Progenitor cell of endocrine pancreas (in vitro differentiated cells): ENCODE results near the gene HBS1L. TPM values are rescaled to one million over a fixed set of nuclear protein-coding genes. Genes with fewer than 3 reads are reported as not detected.

Experiments used
- DNase-seq: peaks from one replicate; pipeline ENCODE4 v3.0.0; 2021; ENCODE audit warnings: low spot score; ENCODE audit not compliant: unreplicated experiment
- H3K27ac Mint-ChIP-seq: 2 replicates; pipeline ENCODE4 v1.8.0; 2021; ENCODE audit warnings: mild to moderate bottlenecking, moderate library complexity, mixed read lengths
- H3K27me3 Mint-ChIP-seq: 2 replicates; pipeline ENCODE4 v1.8.0; 2021; ENCODE audit warnings: mixed read lengths
- H3K36me3 Mint-ChIP-seq: 2 replicates; pipeline ENCODE4 v1.8.0; 2022; ENCODE audit warnings: mixed read lengths; ENCODE audit not compliant: insufficient read depth
- H3K4me1 Mint-ChIP-seq: 2 replicates; pipeline ENCODE4 v1.8.0; 2021; ENCODE audit warnings: low read depth, mixed read lengths
- H3K4me3 Mint-ChIP-seq: 2 replicates; pipeline ENCODE4 v1.8.0; 2021; ENCODE audit warnings: low read depth, mild to moderate bottlenecking, moderate library complexity, mixed read lengths
- H3K9me3 Mint-ChIP-seq: 2 replicates; pipeline ENCODE4 v1.8.0; 2021; ENCODE audit warnings: low read depth, mixed read lengths
- microRNA-seq: library from miRNA; unstranded; fragments of <30 nt; microRNA quantifications from one replicate; pipeline ENCODE4 v1.1.0, GENCODE V29; 2020; ENCODE audit warnings: borderline number of aligned reads; ENCODE audit not compliant: unreplicated experiment
- total RNA-seq: library from RNA; stranded (reverse); gene quantifications from 2 replicates; pipeline ENCODE4 v1.2.1, GENCODE V29; 2021
- TF ChIP-seq, protein P1 (sequence below): fragments of 200-600 bp; sonication (generic); IDR thresholded peaks from one replicate; pipeline ENCODE4 v1.5.0; 2021; ENCODE audit warnings: antibody characterized with exemption, mild to moderate bottlenecking; ENCODE audit not compliant: unreplicated experiment

The HBS1L gene
- total RNA-seq, 1 donor from 2014 or later, result 77.2 TPM

DNA sequence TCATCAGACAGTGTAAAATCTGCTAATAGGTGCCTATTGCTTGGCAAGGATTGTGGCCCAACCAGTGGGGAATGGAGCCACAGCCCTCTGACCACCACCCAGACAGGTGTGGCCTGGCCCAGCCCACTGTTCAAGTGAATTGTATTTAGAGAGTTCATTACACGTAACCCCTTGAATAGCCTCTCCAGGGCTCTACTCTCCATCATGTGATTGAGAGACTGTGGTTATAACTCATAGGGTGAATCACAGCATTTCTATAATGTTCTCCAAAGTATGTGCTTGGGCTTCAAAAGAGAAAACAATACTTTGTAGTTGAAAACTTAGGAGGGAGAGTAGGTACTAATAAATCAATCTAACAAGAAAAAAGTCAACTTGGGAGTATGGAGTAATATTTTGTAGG, 143.1 kb downstream of the HBS1L start:
- no peaks in the 10 kb centered on the region for H3K4me1 Mint-ChIP-seq
- H3K27me3 Mint-ChIP-seq, result peaks cover 13% of the 10 kb centered on the region
- no peak overlapping the region for H3K4me3 Mint-ChIP-seq
- no peaks in the 10 kb centered on the region for H3K36me3 Mint-ChIP-seq
- TF ChIP-seq, protein P1, sequence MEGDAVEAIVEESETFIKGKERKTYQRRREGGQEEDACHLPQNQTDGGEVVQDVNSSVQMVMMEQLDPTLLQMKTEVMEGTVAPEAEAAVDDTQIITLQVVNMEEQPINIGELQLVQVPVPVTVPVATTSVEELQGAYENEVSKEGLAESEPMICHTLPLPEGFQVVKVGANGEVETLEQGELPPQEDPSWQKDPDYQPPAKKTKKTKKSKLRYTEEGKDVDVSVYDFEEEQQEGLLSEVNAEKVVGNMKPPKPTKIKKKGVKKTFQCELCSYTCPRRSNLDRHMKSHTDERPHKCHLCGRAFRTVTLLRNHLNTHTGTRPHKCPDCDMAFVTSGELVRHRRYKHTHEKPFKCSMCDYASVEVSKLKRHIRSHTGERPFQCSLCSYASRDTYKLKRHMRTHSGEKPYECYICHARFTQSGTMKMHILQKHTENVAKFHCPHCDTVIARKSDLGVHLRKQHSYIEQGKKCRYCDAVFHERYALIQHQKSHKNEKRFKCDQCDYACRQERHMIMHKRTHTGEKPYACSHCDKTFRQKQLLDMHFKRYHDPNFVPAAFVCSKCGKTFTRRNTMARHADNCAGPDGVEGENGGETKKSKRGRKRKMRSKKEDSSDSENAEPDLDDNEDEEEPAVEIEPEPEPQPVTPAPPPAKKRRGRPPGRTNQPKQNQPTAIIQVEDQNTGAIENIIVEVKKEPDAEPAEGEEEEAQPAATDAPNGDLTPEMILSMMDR, result no peak
- H3K27ac Mint-ChIP-seq, result no peak overlapping the region
- no peaks in the 10 kb centered on the region for H3K9me3 Mint-ChIP-seq
- no peak for DNase-seq

DNA sequence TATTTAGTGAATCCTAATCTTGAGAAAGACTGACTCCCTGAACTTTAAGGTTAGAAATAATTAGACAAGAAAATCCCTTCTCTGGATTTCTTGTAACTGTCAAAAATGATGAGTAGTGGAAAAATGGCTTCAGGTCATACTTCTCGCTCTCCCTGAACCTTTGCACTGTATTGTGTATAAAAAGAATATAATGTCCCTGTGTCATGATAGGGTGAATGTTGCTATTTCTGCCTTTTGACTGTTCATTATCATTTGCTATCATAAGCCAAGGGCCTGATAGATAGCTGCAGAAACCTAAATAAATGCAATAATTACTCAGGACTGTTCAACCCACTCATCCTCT, 144.1 kb downstream of the HBS1L start:
- no peak overlapping the region for H3K4me3 Mint-ChIP-seq
- DNase-seq, result no peak
- no peaks in the 10 kb centered on the region for H3K36me3 Mint-ChIP-seq
- TF ChIP-seq, protein P1, result no peak
- H3K27me3 Mint-ChIP-seq, result peaks cover 8% of the 10 kb centered on the region
- no peaks in the 10 kb centered on the region for H3K4me1 Mint-ChIP-seq
- no peaks in the 10 kb centered on the region for H3K9me3 Mint-ChIP-seq
- no peak overlapping the region for H3K27ac Mint-ChIP-seq

Small RNA genes lying within 50 kb of the gene (microRNA-seq; reads per million reads assigned to microRNA genes)
- gene MIR3662, result not detected

Other genes starting within 250 kb of the HBS1L start
- 0.40 and 1.5 TPM in 2 replicates for gene ALDH8A1, start 104.7 kb downstream of the HBS1L start, total RNA-seq
- gene MYB, start 126.5 kb upstream of the HBS1L start, total RNA-seq, result 4.6 and 5.6 TPM in 2 replicates